HG02970 (cell line): ENCODE data around the gene SLC2A5.
"Not testable (repeated sequence)": the region's sequence is repeated elsewhere in the genome, so short reads cannot be mapped to it uniquely, and the experiment has no call there.

Source experiments
- ATAC-seq: cut with Tn5 transposase; IDR thresholded peaks from one replicate; pipeline ENCODE4 v1.9.1; 2021; ENCODE audit warnings: mild to moderate bottlenecking, moderate library complexity, moderate number of reproducible peaks; ENCODE audit not compliant: unreplicated experiment, low FRiP score

The SLC2A5 gene

DNA sequence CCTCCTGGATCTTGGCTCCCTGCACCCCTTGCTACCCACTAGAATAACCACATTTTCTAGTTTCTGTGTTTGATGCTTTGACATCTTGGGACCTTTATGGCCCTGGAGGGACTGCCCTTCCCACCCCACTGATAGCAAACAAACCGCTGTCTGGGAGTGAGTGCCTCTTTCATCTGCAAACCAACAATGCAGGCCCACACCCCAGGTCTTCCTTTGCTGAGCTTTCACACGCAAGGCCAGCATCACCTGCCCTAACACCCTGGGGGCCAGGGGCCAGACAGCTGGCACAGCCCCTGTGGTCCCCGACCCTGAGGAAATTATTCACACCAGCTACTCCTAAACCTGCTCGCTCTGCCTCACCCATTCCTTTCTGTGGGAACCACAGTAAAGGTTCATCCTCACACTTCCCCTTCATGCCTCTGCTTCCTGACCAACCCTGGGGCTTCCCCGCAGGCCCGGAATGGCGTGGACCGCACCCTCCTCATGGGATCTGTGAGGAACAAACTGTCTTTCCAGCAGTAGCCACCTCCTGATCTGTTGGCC is 58.6 kb downstream of the SLC2A5 start:
- no peak for ATAC-seq

DNA sequence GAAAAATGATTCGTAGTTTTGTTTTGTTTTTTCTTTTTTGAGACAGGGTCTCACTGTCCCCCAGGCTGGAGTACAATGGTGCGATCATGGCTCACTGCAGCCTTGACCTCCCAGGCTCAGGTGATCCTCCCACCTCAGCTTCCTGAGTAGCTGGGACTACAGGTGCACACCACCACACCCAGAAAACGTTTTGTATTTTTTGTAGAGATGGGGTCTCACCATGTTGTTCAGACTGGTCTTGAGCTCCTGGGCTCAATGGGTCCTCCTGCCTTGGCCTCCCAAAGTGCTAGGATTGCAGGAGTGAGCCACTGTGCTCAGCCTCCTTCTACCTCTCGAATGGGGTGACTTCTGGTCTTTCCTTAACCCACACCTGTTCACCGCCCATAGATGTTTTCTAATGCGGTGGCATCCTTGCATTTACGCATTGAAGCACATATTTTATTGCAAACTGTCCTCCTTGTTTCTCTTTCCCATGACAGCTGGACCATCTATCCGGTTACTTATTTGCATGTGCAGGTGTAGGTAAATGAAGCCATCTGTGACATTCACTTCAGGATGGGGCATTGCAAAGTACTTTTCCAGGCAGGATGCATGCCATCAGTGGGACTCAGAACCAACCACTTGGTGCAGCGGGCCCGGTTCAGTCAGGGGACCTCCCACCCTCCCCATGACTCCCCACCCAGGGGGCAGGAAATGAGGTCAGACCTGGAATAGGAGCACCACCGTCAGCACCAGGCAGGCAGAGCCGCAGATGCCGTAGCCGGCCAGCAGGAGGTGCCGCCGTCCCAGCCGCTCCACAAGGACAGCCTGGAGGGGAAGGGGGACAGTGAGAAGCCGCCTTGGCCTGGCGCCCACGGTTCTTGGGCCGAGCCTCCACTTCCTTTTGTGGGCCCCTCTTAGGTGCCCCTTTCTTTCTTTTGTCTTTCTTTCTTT is 59.7 kb downstream of the SLC2A5 start:
- no peak for ATAC-seq

DNA sequence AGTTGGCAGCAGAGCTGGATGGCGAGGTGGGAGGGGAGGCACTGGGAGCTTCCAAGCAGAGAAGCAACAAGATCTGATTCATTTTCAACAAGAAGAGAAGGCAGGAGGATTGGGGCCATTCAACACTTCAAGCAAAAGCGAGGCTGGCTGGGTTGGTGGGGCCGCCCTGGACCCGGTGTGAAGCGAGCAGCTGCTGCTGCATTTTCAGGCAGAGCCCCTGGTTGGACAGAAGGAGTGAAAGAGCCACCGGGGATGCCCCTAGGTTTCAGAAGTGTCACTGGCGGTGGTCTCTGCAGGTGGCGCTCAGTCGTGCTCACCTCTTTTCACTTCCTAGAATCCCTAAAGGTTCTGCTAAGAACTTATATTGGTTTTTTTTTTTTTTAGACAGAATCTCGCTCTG is 61.2 kb downstream of the SLC2A5 start:
- no peak for ATAC-seq

DNA sequence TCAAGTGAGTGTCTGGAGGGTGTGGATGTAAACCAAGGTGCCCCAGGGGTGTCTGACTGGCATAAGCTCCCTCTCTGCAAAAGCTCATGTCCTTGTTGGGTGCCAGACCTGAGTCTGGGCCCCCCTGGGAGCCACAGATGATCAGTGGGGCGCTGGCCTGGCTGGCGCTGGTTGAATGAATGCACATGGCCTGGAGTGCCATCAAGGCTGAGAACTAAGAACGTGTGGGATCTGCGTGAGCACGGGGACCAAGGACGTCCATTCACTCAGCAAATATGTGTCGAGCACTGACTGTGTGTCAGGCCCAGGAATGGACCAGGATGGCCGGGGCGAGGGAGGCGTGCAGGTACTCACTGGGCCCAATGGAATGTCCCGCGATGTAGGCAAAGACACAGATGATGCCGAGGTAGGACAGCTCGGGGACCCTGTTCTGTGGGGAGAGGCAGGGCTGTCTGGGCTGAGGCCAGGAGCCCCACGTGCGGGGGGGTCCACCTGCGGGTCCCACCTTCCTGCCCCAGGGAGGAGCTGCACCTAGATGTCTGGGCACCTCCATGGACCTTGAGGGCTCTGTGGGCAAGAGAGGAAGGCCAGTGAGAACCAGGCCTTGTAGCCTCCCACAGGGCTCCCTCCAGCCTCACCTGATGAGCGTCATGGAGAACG is 62.3 kb downstream of the SLC2A5 start:
- ATAC-seq, result no peak

DNA sequence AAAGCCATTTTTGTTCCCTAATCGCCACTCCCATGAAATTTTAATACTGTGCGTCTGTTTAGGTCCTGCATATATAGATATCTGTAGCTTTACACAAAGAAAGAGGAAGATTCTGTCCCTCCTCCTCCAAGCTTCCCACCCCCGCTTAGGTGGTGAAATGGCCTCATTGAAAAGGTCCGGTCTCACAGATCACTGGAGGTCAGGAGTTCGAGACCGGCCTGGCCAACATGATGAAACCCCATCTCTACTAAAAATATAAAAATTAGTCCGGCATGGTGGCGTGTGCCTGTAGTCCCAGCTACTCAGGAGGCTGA is 64.1 kb downstream of the SLC2A5 start:
- ATAC-seq, result no peak

DNA sequence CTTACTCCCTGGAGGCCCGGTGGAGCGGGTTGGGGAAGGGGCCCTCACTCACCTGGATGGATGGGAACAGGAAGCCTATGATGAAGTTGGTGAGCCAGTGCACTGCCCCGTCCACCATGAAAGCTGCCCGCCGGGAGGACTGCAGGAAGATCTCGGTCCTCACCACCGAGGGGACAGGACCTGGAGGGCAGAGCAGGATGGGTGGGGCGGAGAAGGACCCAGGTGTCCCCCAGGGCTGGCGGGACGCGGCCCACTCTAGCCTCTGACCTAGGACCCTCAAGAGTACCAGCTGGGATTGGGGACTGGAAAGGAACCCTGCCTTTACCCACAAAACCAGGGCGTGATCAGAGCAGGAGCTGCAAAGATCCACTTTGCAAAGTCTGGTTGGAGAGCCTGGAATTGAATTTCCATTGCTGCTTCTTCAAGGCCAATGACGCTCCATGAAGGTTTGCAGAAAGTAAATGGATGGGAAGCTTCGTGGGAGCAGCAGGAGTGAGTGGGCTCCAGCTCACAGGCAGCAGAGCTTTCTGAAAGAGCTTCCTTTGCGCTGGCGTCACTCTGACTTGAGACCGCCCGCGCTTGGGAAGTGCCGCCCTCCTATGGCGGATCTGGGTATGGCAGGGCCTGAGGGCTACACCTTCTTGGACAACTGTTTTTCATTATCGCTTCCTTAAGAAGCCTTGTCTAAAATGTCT is 64.6 kb downstream of the SLC2A5 start:
- ATAC-seq, result no peak

DNA sequence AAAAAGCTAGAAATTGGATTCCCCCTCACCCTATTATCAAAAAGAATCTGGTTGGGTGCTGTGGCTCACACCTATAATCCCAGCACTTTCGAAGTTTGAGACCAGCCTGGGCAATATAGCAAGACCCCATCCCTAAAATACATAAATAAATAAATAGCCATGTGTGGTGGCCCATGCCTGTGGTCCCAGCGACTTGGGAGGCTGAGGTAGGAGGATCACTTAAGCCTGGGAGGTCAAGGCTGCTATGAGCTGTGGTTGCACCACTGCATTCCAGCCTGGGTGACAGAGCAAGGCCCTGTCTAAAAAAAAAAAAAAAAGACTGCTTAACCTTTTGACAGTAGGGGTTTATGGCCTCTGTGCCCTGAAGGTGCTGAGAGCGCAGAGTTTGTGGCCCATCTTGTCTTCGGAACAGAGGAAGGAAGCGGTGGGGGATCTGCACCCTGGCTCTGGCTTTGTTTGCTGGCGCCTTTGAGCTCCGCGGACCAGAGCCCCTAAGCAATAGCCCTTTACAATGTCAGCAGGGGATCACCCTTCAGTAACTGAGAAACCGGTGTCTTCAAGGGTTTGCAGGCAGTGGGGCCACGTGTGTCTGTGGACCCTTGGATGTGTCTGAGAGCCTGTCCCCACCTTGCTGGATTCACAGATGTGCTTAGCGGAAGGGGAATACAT is 65.3 kb downstream of the SLC2A5 start:
- no peak for ATAC-seq

DNA sequence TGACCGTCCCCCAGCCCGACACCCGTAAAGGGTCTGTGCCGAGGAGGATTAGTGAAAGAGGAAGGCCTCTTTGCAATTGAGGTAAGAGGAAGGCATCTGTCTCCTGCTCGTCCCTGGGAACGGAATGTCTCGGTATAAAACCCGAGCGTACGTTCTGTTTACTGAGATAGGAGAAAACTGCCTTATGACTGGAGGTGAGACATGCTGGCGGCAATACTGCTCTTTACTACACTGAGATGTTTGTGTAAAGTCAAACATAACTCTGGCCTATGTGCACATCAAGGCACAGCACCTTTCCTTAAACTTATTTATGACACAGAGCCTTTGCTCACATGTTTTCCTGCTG is 67.2 kb downstream of the SLC2A5 start:
- ATAC-seq, result not testable (repeated sequence)

DNA sequence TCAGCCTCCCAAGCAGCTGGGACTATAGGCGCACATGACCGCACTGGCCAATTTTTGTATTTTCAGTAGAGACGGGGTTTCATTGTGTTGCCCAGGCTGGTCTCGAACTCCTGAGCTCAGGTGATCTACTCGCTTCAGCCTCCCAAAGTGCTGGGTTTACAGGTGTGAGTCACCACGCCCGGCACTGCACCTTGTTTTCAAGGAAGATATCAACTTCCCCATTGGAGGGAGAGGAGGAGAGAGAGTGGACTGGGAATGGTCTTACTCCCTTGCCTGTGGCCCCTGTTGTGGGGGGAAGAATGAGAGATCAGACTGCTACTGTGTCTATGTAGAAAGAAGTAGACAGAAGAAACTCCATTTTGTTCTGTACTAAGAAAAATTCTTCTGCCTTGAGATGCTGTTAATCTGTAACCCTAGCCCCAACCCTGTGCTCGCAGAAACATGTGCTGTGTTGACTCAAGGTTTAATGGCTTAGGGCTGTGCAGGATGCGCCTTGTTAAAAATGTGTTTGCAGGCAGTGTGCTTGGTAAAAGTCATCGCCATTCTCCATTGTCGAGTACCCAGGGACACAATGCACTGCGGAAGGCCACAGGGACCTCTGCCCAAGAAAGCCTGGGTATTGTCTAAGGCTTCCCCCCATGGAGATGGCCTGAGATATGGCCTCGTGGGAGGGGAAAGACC is 67.8 kb downstream of the SLC2A5 start:
- ATAC-seq, result not testable (repeated sequence)

DNA sequence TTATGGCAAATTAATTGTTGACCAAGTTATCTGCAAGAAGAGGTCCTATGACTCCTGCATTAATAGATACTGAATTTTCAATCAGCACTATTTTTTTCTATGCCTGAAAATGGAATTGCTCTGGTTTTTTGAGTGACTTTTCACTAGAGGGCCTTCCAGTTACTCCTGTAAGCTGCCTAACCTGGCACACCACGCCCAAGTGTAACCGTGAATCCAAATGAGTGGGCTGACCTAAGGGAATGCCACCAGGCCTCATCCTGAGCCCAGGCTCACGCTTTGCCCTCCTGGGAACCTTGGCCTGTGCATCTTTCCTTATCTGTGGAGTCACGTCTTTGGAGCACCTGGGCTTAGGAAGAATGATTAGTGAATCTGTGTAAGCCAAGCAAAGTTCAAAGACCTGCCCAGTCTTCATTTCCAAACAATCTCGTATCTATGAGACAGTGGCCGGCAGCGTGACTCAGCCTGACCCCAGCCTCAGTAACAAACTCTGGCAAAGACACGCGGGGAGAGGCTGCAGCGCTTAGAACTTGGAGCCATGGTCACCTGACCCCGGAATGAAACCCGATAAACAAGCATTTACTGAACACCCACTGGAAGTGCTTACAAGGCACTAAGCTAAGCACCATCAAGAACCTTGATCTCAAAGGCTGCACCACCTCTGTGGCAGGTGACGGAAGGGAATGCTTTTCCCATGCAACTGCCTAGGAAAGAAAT is 75.3 kb downstream of the SLC2A5 start:
- ATAC-seq, result not testable (repeated sequence)

DNA sequence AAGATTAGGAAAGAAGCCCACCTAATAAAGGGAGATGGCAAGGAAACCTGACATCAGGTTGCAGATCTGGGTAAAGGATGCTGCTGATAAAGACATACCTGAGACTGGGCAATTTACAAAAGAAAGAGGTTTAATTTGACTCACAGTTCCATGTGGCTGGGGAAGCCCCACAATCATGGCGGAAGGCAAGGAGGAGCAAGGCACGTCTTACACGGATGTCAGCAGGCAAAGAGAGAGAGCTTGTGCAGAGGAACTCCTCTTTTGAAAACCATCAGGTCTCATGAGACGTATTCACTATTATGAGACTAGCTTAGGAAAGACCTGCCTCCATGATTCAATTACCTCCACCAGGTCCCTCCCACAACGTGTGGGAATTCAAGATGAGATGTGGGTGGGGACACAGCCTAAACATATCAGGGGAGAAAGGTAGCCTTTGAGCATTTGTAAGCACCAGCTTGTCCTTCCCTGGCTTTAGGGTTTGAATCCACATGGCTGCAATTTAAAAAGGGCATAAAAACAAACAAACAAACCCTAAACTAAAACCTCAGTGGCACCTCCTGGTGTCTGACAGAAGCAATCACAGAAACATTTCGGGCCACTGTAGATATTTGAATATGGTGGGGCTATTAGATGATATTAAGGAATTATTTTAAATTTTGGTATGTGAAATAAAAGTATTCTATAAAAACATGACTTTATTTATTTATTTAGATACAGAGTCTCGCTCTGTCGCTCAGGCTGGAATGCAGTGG is 76.3 kb downstream of the SLC2A5 start:
- ATAC-seq, result no peak

DNA sequence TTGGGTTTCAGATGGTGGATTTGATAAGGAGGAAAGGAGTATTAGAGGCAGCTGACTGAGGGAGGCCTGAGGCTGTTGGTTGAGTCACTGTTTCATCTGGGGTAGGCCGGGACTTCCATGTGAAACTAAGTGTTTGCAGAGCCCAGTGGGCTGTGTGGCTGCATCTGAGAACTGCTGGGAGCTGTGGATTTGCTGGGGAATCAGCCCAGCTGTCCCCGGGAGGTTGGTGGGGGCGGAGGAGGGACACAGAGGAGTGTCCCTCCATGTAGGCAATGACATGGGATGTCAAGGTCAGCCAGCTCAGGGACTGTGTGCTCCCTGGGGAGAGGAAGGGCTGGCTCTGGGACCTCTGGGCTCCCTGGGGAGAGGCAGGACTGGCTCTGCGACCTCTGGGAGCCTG is 79.6 kb downstream of the SLC2A5 start:
- ATAC-seq, result no peak

DNA sequence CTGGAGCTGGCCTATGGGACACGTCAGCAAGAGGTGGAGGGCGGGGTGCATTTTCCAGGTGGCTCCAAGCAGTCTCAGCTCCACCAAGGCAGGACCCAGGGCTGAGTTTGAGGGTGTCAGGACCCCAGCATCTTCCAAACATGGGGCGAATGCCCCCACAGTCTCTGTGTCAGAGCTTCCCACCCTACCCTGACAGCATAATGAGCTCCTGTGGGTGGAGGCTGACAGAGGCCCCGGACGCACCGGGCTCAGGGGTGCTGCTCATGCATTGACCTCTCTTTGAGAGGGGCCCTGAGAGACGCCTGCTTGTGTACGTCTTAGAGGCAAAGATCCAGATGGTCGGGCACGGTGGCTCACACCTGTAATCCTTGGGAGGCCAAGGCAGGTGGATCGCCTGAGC is 80.4 kb downstream of the SLC2A5 start:
- ATAC-seq, result no peak

DNA sequence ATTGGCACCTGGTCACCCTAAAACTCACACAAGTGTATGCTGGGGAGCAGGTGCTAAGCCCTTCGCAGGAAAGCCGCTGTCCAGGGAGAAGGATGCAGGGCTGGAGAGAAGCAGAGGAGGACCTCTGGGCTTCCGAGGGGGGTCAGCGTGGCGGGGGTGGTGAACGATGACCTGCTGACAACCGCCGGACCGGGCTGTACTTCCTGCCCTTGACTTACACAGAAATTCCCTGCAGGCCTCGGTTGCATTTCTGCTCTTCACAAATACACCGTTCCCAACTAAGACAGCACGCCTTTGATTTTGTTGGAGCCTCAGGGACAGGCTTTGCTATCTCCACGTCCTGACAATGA is 80.8 kb downstream of the SLC2A5 start:
- ATAC-seq, result no peak

DNA sequence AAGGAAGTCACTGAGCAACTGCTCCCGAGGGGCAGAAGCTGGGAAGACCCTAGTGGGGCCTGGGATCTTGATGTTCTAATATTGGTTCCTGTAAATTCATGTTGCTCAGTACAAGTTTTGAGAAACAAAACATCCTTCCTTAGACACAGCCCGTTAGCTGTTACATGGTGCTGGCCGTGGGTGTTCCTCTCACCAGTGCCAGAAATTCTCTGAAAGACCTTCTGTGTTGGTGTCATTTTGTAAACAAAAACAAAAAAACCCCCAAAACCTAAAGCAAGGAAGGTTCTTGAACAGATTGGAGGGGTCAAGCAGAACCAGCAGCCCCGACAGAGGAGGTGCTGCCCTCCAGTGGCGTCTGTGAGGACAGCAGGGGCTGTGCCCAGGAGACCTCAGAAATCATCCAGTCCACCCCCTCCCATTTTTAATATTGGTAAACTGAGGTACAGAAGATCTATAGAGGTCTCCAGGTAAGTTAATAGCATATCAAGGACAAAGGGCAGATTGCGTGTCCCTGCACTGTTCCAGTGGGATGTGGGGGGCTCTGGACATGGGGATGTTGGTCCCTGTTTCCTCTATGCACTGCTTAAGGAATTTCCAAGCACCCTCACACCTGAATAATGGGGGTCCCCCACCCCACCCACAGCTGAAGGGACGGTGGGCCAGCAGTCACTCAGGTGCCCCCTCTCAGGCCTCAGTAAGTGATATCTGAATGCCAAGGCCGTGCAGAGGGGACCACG is 81.4 kb downstream of the SLC2A5 start:
- ATAC-seq, result no peak

DNA sequence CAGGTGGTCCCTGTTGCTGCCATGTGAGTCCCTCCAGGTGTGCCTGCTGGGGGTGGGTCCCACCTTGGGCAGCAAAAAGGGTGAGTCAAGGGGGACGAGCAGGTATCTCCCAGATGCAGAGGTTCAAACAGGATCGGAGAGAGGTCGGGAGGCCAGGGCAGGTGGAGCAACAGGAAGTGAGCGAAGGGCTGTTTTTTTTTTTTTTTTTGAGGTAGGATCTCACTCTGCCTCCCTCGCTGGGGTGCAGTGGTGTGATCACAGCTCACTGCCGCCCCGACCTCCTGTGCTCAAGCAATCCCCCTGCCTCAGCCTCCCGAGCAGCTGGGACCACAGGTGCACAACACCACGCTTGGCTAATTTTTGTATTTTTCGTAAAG is 82.6 kb downstream of the SLC2A5 start:
- ATAC-seq, result no peak

DNA sequence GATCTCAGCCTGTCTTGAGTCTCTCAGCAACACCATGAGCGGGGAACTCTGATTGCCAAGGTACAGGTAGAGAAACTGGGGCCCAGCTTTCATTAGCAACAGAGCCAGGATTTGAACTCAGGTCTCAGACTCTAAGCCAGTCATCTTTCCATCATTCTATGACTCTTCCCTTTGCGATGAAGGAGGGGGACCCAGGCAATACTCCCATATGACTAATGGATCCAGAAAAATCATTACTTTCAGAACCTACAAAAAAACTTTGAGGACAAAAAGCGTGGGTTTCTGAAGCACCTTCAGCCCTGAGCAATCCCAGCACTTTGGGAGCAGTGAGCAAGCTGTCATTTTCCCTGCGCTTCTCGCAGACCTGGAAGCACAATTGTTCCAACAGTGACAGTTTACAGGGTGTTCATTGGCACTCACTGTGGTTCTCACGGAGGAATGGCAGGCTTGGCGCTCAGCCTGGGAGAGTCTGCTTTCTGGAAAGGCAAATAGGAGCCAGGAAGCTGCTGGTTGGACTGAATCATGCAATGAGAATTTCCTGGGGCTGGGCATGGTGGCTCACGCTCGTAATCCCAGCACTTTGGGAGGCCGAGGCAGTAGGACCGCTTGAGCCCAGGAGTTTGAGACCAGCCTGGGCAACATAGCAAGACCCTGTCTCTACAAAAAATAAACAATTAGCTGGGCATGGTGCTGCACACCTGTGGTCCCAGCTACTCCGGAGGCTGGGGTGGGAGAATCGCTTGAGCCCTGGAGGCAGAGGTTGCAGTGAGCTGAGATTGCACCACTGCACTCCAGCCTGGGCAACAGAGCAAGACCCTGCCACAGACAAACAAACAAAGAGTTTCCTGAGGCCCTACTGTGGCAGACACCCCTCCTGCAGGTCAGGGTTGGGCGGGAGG is 83.3 kb downstream of the SLC2A5 start:
- no peak for ATAC-seq
